Brain microvascular endothelial cell (primary cell): ENCODE results near the gene HCAR1.
"Not testable (repeated sequence)": the region's sequence is repeated elsewhere in the genome, so short reads cannot be mapped to it uniquely, and the experiment has no call there.

Source experiments
- DNase-seq: peaks from one replicate; pipeline ENCODE4 v3.0.0-alpha.2; 2020
- H3K27ac ChIP-seq: fragments of 250-450 bp; sonication (Bioruptor Pico); 2 replicates; pipeline ENCODE4 v1.5.1; 2020; ENCODE audit warnings: mild to moderate bottlenecking, moderate library complexity
- H3K27me3 ChIP-seq: fragments of 250-450 bp; sonication (Bioruptor Pico); replicated peaks from 2 replicates; pipeline ENCODE4 v1.5.1; 2020; ENCODE audit warnings: mild to moderate bottlenecking
- H3K36me3 ChIP-seq: fragments of 250-450 bp; sonication (Bioruptor Pico); replicated peaks from 2 replicates; pipeline ENCODE4 v1.5.1; 2020; ENCODE audit warnings: mild to moderate bottlenecking
- H3K4me3 ChIP-seq: 2 replicates; pipeline ENCODE4 v1.5.1; 2011; ENCODE audit warnings: low read depth, mild to moderate bottlenecking, control low read depth, low read length, moderate library complexity
- in situ Hi-C: cut with HindIII; loops from 2 replicates; pipeline ENCODE4 v1.10.0; 2017; ENCODE audit warnings: low sequenced_read_pairs, low pct_ligation_motif_present
- TF ChIP-seq, protein P1 (sequence below): IDR thresholded peaks from 2 replicates; pipeline ENCODE4 v1.5.1; 2011; ENCODE audit warnings: low read depth, mild to moderate bottlenecking, moderate library complexity, low read length, control low read depth, inconsistent platforms; ENCODE audit errors: missing control alignments

Gene HCAR1

DNA sequence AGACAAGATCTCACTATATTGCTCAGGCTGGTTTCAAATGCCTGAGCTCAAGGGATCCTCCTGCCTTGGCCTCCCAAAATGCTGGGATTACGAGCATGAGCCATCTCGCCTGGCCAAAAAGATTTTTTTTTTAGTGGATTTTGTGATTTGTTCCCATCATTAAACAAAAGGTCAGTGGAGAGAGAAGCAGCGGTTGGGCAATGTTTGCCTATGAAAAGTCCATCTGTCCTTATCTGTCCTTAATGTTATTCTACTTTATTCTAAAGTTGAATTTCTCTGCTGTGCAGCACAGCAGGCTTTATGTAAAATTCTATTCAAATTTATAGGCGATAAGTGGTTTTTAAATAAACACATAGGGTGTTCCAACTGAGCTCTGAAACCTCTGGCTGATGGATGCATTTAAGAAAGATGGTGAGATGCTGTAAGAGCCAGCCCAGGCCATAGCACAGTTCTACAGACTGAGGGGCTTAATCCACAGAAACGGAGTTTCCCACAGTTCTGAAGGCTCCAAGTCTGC is 46.3 kb downstream of the HCAR1 start:
- no peak for DNase-seq

GRCh38 chr12:122681814-122682213 is 48.8 kb downstream of the HCAR1 start:
- no peak for DNase-seq
- in situ Hi-C loops = no loop called here
- Histone ChIP-seq H3K36me3 (no peaks in the 10 kb centered on the region), H3K27ac (no peak overlapping the region), H3K27me3 (no peaks in the 10 kb centered on the region), H3K4me3 (no peak overlapping the region)
- TF ChIP-seq, protein P1, sequence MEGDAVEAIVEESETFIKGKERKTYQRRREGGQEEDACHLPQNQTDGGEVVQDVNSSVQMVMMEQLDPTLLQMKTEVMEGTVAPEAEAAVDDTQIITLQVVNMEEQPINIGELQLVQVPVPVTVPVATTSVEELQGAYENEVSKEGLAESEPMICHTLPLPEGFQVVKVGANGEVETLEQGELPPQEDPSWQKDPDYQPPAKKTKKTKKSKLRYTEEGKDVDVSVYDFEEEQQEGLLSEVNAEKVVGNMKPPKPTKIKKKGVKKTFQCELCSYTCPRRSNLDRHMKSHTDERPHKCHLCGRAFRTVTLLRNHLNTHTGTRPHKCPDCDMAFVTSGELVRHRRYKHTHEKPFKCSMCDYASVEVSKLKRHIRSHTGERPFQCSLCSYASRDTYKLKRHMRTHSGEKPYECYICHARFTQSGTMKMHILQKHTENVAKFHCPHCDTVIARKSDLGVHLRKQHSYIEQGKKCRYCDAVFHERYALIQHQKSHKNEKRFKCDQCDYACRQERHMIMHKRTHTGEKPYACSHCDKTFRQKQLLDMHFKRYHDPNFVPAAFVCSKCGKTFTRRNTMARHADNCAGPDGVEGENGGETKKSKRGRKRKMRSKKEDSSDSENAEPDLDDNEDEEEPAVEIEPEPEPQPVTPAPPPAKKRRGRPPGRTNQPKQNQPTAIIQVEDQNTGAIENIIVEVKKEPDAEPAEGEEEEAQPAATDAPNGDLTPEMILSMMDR = no peak

More for the DNA sequence above, 46.3 kb downstream of the HCAR1 start:
- TF ChIP-seq, protein P1 = no peak
- no peak overlapping the region for H3K27ac ChIP-seq
- no peaks in the 10 kb centered on the region for H3K27me3 ChIP-seq
- in situ Hi-C loops = no loop called here
- no peak overlapping the region for H3K4me3 ChIP-seq
- H3K36me3 ChIP-seq = no peaks in the 10 kb centered on the region

GRCh38 chr12:122680989-122681388 is 49.7 kb downstream of the HCAR1 start:
- H3K27ac ChIP-seq, H3K36me3 ChIP-seq, H3K4me3 ChIP-seq, DNase-seq, H3K27me3 ChIP-seq, in situ Hi-C loops: not testable (repeated sequence)

DNA sequence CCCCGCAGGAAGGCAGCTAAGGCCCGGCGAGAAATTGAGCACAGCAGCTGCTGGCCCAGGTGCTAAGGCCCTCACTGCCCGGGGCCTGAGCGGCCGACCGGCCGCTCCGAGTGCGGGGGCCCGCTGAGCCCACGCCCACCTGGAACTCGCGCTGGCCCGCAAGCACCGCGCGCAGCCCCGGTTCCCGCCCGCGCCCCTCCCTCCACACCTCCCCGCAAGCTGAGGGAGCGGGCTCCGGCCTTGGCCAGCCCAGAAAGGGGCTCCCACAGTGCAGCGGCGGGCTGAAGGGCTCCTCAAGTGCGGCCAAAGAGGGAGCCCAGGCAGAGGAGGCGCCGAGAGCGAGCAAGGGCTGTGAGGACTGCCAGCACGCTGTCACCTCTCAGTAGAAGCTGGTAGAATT is 53.9 kb downstream of the HCAR1 start:
- H3K27me3 ChIP-seq, DNase-seq, H3K4me3 ChIP-seq, in situ Hi-C loops, H3K36me3 ChIP-seq, H3K27ac ChIP-seq: not testable (repeated sequence)
